Endometrium (tissue), 2 donors: ENCODE results near the gene ANKRD31.
"Not testable (repeated sequence)": the region's sequence is repeated elsewhere in the genome, so short reads cannot be mapped to it uniquely, and the experiment has no call there.

ENCODE experiments used
- FAIRE-seq: peaks from 2 replicates; lab custom pipeline; 2012; peaks lifted over from hg19 to GRCh38; lab: Jason Lieb, UNC
- donor health status: control.
- donor health status: control.

Gene ANKRD31

GRCh38 chr5:75140277-75140676 is 96.4 kb downstream of the ANKRD31 start:
- no peak for FAIRE-seq

GRCh38 chr5:75138689-75139088 is 98.0 kb downstream of the ANKRD31 start:
- no peak for FAIRE-seq

GRCh38 chr5:75130818-75131349 is 105.8 kb downstream of the ANKRD31 start:
- FAIRE-seq: no peak

- FAIRE-seq: no peak
These were observed 119.8 kb downstream of the ANKRD31 start for GRCh38 chr5:75116856-75117255.

GRCh38 chr5:75114311-75114710 is 122.4 kb downstream of the ANKRD31 start:
- FAIRE-seq: not testable (repeated sequence)

- no peak for FAIRE-seq
These were observed 123.1 kb downstream of the ANKRD31 start for GRCh38 chr5:75113354-75114113.

GRCh38 chr5:75108931-75109596 is 127.6 kb downstream of the ANKRD31 start:
- peak; percentile 29 for FAIRE-seq

- no peak for FAIRE-seq
These were observed 128.2 kb downstream of the ANKRD31 start for GRCh38 chr5:75108515-75108914.

- not testable (repeated sequence) for FAIRE-seq
These were observed 140.7 kb downstream of the ANKRD31 start for GRCh38 chr5:75095956-75096355.

- FAIRE-seq: no peak
These were observed 145.1 kb downstream of the ANKRD31 start for GRCh38 chr5:75091597-75091996.

- FAIRE-seq: no peak
These were observed 147.0 kb downstream of the ANKRD31 start for GRCh38 chr5:75089662-75090061.

- FAIRE-seq: no peak
These were observed 147.5 kb downstream of the ANKRD31 start for GRCh38 chr5:75089137-75089536.

GRCh38 chr5:75088648-75089047 is 148.0 kb downstream of the ANKRD31 start:
- no peak for FAIRE-seq

- FAIRE-seq: no peak
These were observed 155.2 kb downstream of the ANKRD31 start for GRCh38 chr5:75081510-75081909.

GRCh38 chr5:75079346-75079745 is 157.3 kb downstream of the ANKRD31 start:
- FAIRE-seq: not testable (repeated sequence)

GRCh38 chr5:75078027-75078426 is 158.7 kb downstream of the ANKRD31 start:
- FAIRE-seq: no peak

GRCh38 chr5:75072061-75072460 is 164.6 kb downstream of the ANKRD31 start:
- FAIRE-seq: no peak

GRCh38 chr5:75071100-75071499 is 165.6 kb downstream of the ANKRD31 start:
- FAIRE-seq: peak; percentile 12

GRCh38 chr5:75067434-75067833 is 169.2 kb downstream of the ANKRD31 start:
- no peak for FAIRE-seq

- no peak for FAIRE-seq
These were observed 173.7 kb downstream of the ANKRD31 start for GRCh38 chr5:75062925-75063531.

GRCh38 chr5:75059912-75060545 is 176.6 kb downstream of the ANKRD31 start:
- no peak for FAIRE-seq

GRCh38 chr5:75058986-75059535 is 177.6 kb downstream of the ANKRD31 start:
- FAIRE-seq: no peak
